TTC549 (cell line): ENCODE results near the gene PODN.

ENCODE experiments used
- FAIRE-seq: peaks from 2 replicates; lab custom pipeline; 2012; peaks lifted over from hg19 to GRCh38; lab: Jason Lieb, UNC

The PODN gene, protein sequence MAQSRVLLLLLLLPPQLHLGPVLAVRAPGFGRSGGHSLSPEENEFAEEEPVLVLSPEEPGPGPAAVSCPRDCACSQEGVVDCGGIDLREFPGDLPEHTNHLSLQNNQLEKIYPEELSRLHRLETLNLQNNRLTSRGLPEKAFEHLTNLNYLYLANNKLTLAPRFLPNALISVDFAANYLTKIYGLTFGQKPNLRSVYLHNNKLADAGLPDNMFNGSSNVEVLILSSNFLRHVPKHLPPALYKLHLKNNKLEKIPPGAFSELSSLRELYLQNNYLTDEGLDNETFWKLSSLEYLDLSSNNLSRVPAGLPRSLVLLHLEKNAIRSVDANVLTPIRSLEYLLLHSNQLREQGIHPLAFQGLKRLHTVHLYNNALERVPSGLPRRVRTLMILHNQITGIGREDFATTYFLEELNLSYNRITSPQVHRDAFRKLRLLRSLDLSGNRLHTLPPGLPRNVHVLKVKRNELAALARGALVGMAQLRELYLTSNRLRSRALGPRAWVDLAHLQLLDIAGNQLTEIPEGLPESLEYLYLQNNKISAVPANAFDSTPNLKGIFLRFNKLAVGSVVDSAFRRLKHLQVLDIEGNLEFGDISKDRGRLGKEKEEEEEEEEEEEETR

GRCh38 chr1:53061859-53062707, at the start of gene PODN:
TSS of gene PODN (plus strand) at chr1:53062213. CDS start at chr1:53069856, 7,643 bp downstream.
- no peak for FAIRE-seq

DNA sequence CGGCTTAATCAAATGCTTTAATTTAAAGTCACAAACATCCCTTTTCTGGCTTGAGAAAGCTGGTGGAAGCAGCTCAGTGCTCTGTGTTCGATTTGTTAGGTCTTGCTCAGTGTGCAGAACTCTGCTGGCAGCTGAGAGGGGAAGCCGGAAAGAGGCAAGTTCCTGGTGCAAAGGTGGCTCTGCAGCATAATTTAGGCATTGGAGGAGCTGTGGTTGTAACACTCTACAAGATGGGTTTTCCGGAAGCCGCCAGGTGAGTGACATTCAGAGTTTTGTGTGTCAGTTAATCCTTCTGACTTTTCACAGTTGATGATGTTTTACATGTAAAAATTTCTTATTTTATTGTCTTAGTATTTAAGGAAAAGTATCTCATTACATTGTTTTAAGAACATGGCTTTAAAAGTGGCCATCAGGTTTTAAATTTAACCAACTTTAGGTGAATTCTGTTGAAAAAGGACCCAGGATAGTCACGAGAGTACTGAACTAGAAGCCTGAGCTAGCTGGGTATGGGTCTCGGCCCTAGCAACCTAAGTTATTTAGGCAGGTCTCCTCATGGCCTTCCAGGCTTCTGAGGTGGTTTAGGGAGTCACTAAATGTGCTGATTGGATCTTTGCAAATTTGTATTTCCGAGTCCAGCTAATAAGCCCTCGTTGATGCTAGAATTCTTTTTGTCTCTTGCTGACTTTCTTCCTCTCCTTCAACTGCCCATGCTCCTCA, 47.1 kb upstream of the PODN start:
- FAIRE-seq, result peak; percentile 73

DNA sequence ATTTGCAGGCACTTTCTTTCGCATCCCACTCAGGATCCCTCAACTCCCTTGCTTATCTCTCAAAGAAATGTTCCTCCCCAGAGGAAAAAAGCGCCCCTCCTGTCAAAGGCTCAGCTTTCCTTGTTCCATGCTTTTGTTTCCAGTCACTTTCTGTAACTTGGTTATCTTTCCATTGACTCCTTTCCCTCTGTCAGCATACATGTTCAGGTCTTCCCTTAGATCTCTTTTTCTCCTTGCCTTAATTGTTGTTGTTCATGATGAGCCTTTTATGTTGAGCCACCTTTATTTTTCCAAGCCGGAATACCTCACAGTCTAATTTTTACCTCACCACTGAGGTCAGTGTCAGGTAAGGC, 46.5 kb upstream of the PODN start:
- no peak for FAIRE-seq

DNA sequence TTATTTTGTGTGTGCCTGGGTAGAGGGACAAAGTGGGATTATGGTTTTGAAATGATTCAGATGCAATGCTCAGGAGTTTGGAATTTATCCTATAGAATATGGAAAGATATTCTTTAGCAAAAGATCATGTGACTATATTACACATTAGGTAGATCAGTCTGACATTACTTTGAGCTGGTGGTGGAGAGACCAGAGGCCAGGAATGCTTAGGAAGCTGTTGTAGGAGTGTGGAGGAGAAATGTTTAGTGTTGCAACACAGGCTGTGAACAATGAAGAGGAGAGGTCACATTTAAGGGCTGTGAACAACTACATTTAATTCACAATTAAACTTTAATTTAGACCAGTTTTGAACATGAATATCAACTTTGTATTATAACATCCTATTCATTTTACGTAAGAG, 45.3 kb upstream of the PODN start:
- no peak for FAIRE-seq

GRCh38 chr1:53020588-53020987, 41.4 kb upstream of the PODN start:
- no peak for FAIRE-seq

GRCh38 chr1:53022179-53022578, 39.8 kb upstream of the PODN start:
- FAIRE-seq, result no peak

GRCh38 chr1:53023546-53023945, 38.5 kb upstream of the PODN start:
- no peak for FAIRE-seq

- no peak for FAIRE-seq
Measured at GRCh38 chr1:53024117-53024516, 37.9 kb upstream of the PODN start.

DNA sequence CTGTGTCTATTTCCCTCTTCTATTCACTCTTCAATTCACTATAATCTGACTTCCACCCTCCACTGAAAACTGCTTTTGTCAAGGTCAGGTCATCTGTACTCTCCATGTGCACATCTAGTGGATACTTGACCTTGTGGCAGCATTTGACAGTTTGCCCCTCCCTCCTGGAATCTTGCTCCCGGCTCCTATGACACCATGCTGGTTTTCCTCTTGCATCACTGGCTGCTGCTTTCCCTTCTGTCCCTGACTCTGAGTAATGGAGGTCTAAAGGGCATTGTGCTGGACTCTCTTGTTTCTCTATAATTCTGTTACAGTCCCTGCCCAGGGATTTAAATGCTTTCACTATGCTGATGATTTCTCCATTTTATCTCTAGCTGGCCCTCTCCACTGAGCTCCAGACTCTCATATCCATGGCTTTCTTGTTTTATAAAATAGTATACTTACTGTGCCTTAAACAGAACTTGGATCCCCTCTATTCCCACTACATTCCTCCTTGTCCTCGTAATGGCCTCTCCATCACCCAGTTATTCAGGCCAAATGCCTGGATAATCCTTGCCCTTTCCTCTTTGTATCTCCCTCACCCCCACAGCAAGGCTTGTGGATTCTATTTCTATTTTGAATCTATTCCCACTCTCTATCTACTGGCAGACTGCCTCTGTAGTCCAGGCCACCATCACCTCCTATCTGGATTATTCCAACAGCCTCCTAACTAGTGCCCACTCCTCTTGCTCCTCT, 36.8 kb upstream of the PODN start:
- no peak for FAIRE-seq

DNA sequence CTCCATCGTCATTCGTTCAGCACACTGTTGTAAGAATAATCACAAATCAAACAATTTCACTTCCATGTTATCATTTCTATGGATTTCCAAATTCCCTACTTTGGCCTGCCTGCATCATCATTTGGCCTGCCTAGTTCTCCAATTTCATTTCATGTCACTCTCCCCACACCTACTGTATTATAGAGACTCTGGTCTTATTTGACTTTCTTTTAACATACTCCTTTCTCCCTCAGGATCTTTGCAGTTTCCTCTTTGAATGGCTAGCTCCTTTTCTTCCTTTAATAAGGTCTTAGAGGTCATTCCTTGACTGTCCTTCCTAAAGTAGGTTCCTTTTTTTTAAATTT, 36.3 kb upstream of the PODN start:
- FAIRE-seq, result no peak

DNA sequence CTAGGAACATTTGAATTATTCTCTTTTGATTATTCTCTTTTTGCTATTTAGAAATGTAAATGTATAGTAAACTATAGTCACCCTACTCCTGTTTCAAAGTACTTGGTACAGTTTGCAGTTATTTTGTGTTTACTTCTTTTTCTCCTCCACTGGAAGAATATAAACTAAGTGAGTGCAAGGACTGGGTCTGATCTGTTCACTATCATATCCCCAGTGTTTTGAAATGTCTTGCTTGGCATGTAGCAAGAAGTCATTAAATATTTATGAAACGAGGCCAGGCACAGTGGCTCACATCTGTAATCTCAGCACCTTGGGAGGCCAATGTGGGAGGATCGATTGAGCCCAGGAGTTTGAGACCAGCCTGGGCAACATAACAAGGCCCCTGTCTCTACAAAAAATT, 35.8 kb upstream of the PODN start:
- FAIRE-seq, result no peak

GRCh38 chr1:53031732-53032131, 30.3 kb upstream of the PODN start:
- no peak for FAIRE-seq

DNA sequence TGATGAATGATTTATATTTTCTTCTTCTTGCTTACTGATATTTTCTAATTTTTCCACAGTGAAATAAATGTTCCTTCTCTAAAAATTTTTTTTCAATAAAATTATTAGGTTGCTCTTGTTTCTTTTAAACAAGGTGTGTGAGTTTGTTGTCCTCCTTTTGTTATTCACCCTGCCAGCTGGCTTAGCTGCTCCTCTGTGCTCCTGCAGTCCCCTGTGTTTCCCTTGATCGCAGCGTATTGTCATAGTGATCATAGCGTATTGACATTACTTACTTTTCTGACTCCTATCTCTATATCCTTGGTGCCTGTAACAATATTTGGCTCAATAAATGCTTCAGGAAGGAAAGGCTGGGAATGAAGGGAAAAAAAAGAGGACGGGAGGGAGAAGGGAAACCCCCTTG, 24.9 kb upstream of the PODN start:
- no peak for FAIRE-seq

- FAIRE-seq, result no peak
Measured at GRCh38 chr1:53038566-53038965, 23.4 kb upstream of the PODN start.

DNA sequence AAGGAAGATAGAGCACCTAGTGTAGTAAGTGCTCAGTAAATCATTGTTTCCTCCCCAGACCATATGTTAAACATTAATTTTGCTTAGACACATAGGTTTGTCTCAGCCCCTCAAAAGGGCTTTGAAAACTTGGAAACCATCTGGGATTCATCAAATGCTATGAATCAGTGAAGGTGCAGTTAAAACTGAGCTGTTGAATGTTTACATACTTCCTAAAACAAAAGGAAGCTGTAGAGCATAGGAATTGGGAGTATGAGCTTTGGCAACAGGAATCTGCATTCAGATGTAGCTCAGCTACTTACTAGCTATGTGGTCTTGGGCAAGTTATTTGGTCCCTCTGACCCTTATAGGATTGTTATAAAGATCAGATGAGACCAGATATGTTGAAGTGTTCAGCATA, 18.7 kb upstream of the PODN start:
- no peak for FAIRE-seq

DNA sequence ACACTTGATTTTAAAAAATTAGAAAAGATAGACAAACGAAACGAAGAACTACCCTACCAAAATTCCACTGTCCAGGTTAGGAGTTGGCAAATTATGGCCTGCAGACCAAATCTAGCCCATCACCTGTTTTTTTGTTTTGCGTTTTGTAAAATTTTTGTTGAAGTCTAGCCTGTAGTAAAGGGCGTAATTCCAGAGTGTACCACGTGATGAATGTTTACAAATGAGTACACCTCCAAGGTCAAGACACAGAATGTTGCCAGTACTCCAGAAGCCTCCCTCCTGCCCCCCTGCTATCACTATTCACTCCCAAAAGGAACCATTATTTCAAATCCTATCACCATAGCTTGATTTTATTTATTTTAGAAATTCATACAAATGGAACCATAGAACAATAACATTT, 17.1 kb upstream of the PODN start:
- no peak for FAIRE-seq

- FAIRE-seq, result no peak
Measured at GRCh38 chr1:53046930-53047329, 15.1 kb upstream of the PODN start.

DNA sequence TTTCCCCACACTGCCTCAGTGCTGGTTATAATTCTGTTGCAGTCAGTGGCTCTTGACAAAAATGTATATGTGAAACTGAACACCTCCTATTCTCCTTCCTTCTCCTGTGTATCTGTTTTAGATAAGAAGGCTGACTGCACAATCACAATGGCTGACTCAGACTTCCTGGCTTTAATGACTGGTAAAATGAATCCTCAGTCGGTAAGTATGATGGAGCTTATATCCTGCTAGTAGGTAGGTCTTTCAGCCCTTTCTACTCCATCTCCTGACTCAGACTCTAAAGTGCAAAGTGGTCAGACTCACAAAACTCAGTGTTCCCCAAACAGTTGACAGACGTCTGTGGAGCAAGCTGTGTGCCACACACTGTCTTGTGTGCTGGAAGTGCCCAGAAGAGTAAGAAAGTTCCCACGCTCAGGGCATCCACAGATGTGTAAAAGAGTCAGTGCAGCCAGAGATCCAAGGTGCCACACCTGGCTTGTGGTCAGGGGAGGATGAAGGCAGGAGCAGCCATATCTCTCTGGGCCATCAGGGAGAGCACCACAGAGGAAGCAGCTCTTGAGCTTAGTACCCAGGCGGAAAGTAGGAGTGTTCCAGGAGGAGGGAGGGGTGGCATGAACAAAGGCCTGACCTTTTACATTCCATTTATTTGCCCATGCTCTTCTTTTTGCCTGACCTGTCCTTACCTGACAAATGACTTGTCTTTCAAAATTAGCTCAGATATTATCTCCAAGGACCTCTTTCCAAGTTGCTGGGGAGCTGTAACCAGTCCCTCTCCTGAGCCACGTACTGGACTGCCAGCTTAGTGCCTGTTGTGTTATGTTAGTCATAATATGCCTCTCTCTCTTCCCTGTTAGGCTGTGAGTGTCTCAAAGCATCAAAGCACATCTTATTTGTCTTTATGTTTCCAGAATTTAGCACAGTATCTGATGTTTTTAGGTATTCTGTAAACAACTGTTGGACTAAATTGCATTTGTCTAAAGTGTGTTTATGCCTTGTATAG, 14.0 kb upstream of the PODN start:
- no peak for FAIRE-seq

- FAIRE-seq, result no peak
Measured at GRCh38 chr1:53048960-53049573, 12.9 kb upstream of the PODN start.

DNA sequence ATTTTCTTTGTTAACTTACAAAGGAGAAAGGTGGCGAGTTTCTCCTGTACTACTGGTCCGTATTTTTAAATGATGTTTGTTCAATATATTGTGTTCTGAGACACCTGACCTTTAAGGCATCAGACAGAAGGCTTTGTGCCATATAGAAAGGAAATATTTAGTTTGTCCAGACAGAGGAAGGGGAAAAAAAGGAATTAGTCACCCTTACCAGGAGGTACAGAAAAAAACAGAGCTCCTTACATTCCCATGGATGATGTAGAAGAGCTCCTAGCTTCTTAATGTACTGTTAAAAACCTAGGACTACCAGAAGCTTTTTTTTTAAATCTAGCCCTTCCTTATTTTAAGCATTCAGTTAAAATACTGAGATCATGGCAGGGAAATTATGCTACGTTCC, 12.4 kb upstream of the PODN start:
- no peak for FAIRE-seq
